ENCODE results near the gene EFCAB7. TPM values are rescaled to one million over a fixed set of nuclear protein-coding genes. Genes with fewer than 3 reads are reported as not detected.

The EFCAB7 gene
- polyA plus RNA-seq, 2 donors: 2.0 to 2.8 TPM

- no peaks in the 10 kb centered on the region for H3K9me3 ChIP-seq (ENCODE audit: control insufficient read depth in 2 of 2, insufficient read depth in 1 of 2, low read depth in 1 of 2, low read length in 1 of 2)
- no peaks in the 10 kb centered on the region for H3K4me1 ChIP-seq (ENCODE audit: control insufficient read depth in 2 of 2, insufficient read depth in 2 of 2, low read length in 1 of 2)
- H3K36me3 ChIP-seq (ENCODE audit: control insufficient read depth in 2 of 2, insufficient read depth in 2 of 2, low read length in 1 of 2): no peaks in the 10 kb centered on the region
- 96 to 97% methylated on average over 5 of the region's 5 CpGs for WGBS, 2 donors
- no peak overlapping the region for H3K27ac ChIP-seq (ENCODE audit: low read depth in 2 of 2, low read length in 1 of 2)
- H3K4me3 ChIP-seq (ENCODE audit: low read depth in 1 of 2, low read length in 2 of 2): no peak overlapping the region
- no peaks in the 10 kb centered on the region for H3K27me3 ChIP-seq (ENCODE audit: control insufficient read depth in 1 of 2, insufficient read depth in 2 of 2, low read length in 2 of 2)
Measured at GRCh38 chr1:63599799-63600198, 76.5 kb downstream of the EFCAB7 start.

DNA sequence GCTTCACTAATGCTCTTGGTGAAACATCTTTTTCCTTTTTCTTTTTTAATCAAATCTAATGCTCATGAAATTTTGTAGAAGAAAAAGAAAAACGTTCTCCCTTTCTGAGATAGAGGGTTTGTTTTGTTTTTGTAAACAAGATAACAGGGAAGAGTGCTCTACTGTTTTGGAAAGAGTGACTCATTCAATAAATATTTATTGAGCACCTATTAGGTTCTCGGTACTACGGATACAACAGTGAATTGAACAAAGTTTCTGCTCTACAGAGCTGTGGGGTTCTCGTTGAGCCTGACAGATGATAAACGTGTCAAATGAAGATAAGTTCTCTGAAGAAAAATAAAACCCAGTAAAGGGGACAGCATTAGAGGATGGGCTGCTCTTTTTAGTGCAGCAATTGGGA, 76.9 kb downstream of the EFCAB7 start:
- H3K4me1 ChIP-seq (ENCODE audit: control insufficient read depth in 2 of 2, insufficient read depth in 2 of 2, low read length in 1 of 2): no peaks in the 10 kb centered on the region
- H3K4me3 ChIP-seq (ENCODE audit: low read depth in 1 of 2, low read length in 2 of 2): no peak overlapping the region
- WGBS, 2 donors: 60 to 81% methylated on average over 5 of the region's 5 CpGs
- H3K9me3 ChIP-seq (ENCODE audit: control insufficient read depth in 2 of 2, insufficient read depth in 1 of 2, low read depth in 1 of 2, low read length in 1 of 2): no peaks in the 10 kb centered on the region
- H3K36me3 ChIP-seq (ENCODE audit: control insufficient read depth in 2 of 2, insufficient read depth in 2 of 2, low read length in 1 of 2): no peaks in the 10 kb centered on the region
- H3K27me3 ChIP-seq (ENCODE audit: control insufficient read depth in 1 of 2, insufficient read depth in 2 of 2, low read length in 2 of 2): no peaks in the 10 kb centered on the region
- H3K27ac ChIP-seq (ENCODE audit: low read depth in 2 of 2, low read length in 1 of 2): no peak overlapping the region

- Histone ChIP-seq H3K27ac (ENCODE audit: low read depth in 2 of 2, low read length in 1 of 2) (no peak overlapping the region), H3K27me3 (ENCODE audit: control insufficient read depth in 1 of 2, insufficient read depth in 2 of 2, low read length in 2 of 2) (no peaks in the 10 kb centered on the region), H3K4me3 (ENCODE audit: low read depth in 1 of 2, low read length in 2 of 2) (no peak overlapping the region), H3K9me3 (ENCODE audit: control insufficient read depth in 2 of 2, insufficient read depth in 1 of 2, low read depth in 1 of 2, low read length in 1 of 2) (no peaks in the 10 kb centered on the region), H3K36me3 (ENCODE audit: control insufficient read depth in 2 of 2, insufficient read depth in 2 of 2, low read length in 1 of 2) (no peaks in the 10 kb centered on the region), H3K4me1 (ENCODE audit: control insufficient read depth in 2 of 2, insufficient read depth in 2 of 2, low read length in 1 of 2) (no peaks in the 10 kb centered on the region)
- whole genome bisulfite sequencing, 2 donors: 84 to 86% methylated on average over 3 of the region's 3 CpGs
Measured at GRCh38 chr1:63601061-63601460, 77.7 kb downstream of the EFCAB7 start.

GRCh38 chr1:63601463-63601862, 78.1 kb downstream of the EFCAB7 start:
- no peaks in the 10 kb centered on the region for H3K9me3 ChIP-seq (ENCODE audit: control insufficient read depth in 2 of 2, insufficient read depth in 1 of 2, low read depth in 1 of 2, low read length in 1 of 2)
- 78 to 90% methylated on average over 4 of the region's 4 CpGs for WGBS, 2 donors
- no peaks in the 10 kb centered on the region for H3K4me1 ChIP-seq (ENCODE audit: control insufficient read depth in 2 of 2, insufficient read depth in 2 of 2, low read length in 1 of 2)
- H3K4me3 ChIP-seq (ENCODE audit: low read depth in 1 of 2, low read length in 2 of 2): no peak overlapping the region
- no peaks in the 10 kb centered on the region for H3K27me3 ChIP-seq (ENCODE audit: control insufficient read depth in 1 of 2, insufficient read depth in 2 of 2, low read length in 2 of 2)
- H3K27ac ChIP-seq (ENCODE audit: low read depth in 2 of 2, low read length in 1 of 2): no peak overlapping the region
- no peaks in the 10 kb centered on the region for H3K36me3 ChIP-seq (ENCODE audit: control insufficient read depth in 2 of 2, insufficient read depth in 2 of 2, low read length in 1 of 2)

- H3K4me3 ChIP-seq (ENCODE audit: low read depth in 1 of 2, low read length in 2 of 2): no peak overlapping the region
- no peak overlapping the region for H3K27ac ChIP-seq (ENCODE audit: low read depth in 2 of 2, low read length in 1 of 2)
- no peaks in the 10 kb centered on the region for H3K36me3 ChIP-seq (ENCODE audit: control insufficient read depth in 2 of 2, insufficient read depth in 2 of 2, low read length in 1 of 2)
- 98 to 100% methylated on average over 1 of the region's 1 CpG for WGBS, 2 donors
- no peaks in the 10 kb centered on the region for H3K9me3 ChIP-seq (ENCODE audit: control insufficient read depth in 2 of 2, insufficient read depth in 1 of 2, low read depth in 1 of 2, low read length in 1 of 2)
- no peaks in the 10 kb centered on the region for H3K27me3 ChIP-seq (ENCODE audit: control insufficient read depth in 1 of 2, insufficient read depth in 2 of 2, low read length in 2 of 2)
- H3K4me1 ChIP-seq (ENCODE audit: control insufficient read depth in 2 of 2, insufficient read depth in 2 of 2, low read length in 1 of 2): no peaks in the 10 kb centered on the region
Measured at GRCh38 chr1:63601912-63602311, 78.6 kb downstream of the EFCAB7 start.

- H3K27ac ChIP-seq (ENCODE audit: low read depth in 2 of 2, low read length in 1 of 2): no peak overlapping the region
- no peaks in the 10 kb centered on the region for H3K9me3 ChIP-seq (ENCODE audit: control insufficient read depth in 2 of 2, insufficient read depth in 1 of 2, low read depth in 1 of 2, low read length in 1 of 2)
- no peaks in the 10 kb centered on the region for H3K4me1 ChIP-seq (ENCODE audit: control insufficient read depth in 2 of 2, insufficient read depth in 2 of 2, low read length in 1 of 2)
- WGBS, 2 donors: 86 to 94% methylated on average over 5 of the region's 5 CpGs
- no peaks in the 10 kb centered on the region for H3K36me3 ChIP-seq (ENCODE audit: control insufficient read depth in 2 of 2, insufficient read depth in 2 of 2, low read length in 1 of 2)
- H3K27me3 ChIP-seq (ENCODE audit: control insufficient read depth in 1 of 2, insufficient read depth in 2 of 2, low read length in 2 of 2): no peaks in the 10 kb centered on the region
- H3K4me3 ChIP-seq (ENCODE audit: low read depth in 1 of 2, low read length in 2 of 2): no peak overlapping the region
Measured at GRCh38 chr1:63602629-63603028, 79.3 kb downstream of the EFCAB7 start.

DNA sequence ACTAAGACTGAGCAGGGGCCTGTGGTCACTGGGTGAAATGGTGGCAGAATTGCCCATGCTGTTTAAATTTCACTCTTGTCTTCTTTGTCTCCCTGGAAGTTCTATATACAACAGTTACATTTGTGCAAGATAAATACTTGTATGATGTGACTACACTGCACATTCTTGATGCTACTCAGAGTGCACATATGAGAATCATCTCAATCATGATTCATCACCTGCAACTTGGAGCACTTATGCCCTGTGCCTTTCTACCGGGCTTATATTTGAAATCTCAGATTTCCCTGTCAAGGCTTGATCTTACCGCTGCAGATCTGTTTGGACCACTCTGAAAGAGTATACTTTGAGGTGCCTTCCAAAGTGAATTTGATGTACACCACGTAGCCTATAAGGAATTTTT, 80.5 kb downstream of the EFCAB7 start:
- Histone ChIP-seq H3K4me3 (ENCODE audit: low read depth in 1 of 2, low read length in 2 of 2) (no peak overlapping the region), H3K27me3 (ENCODE audit: control insufficient read depth in 1 of 2, insufficient read depth in 2 of 2, low read length in 2 of 2) (no peaks in the 10 kb centered on the region), H3K36me3 (ENCODE audit: control insufficient read depth in 2 of 2, insufficient read depth in 2 of 2, low read length in 1 of 2) (no peaks in the 10 kb centered on the region), H3K9me3 (ENCODE audit: control insufficient read depth in 2 of 2, insufficient read depth in 1 of 2, low read depth in 1 of 2, low read length in 1 of 2) (no peaks in the 10 kb centered on the region), H3K27ac (ENCODE audit: low read depth in 2 of 2, low read length in 1 of 2) (no peak overlapping the region), H3K4me1 (ENCODE audit: control insufficient read depth in 2 of 2, insufficient read depth in 2 of 2, low read length in 1 of 2) (no peaks in the 10 kb centered on the region)
- 97 to 98% methylated on average over 3 of the region's 3 CpGs for WGBS, 2 donors

DNA sequence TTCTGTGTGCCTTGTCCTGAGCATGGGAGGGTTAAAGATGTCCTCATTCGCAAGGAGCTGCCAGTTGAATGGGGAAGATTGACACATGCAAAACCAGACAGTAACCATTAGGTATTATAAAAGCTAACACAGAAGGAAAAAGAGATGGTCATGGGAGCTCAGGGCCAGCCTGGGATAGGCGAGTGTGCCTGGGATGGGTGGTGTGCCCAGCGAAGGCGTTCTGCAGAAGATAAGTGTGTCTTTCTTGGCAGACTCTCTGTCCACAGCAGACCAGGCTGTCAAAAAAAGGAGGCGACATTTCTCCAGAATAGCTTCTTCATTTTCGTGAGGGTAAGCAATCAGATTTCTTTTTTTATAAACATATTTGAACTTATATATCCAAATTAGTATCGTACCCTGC, 84.0 kb downstream of the EFCAB7 start:
- H3K9me3 ChIP-seq (ENCODE audit: control insufficient read depth in 2 of 2, insufficient read depth in 1 of 2, low read depth in 1 of 2, low read length in 1 of 2): no peaks in the 10 kb centered on the region
- H3K27ac ChIP-seq (ENCODE audit: low read depth in 2 of 2, low read length in 1 of 2): no peak overlapping the region
- H3K27me3 ChIP-seq (ENCODE audit: control insufficient read depth in 1 of 2, insufficient read depth in 2 of 2, low read length in 2 of 2): no peaks in the 10 kb centered on the region
- H3K4me3 ChIP-seq (ENCODE audit: low read depth in 1 of 2, low read length in 2 of 2): no peak overlapping the region
- 96 to 98% methylated on average over 7 of the region's 7 CpGs for WGBS, 2 donors
- H3K36me3 ChIP-seq (ENCODE audit: control insufficient read depth in 2 of 2, insufficient read depth in 2 of 2, low read length in 1 of 2): no peaks in the 10 kb centered on the region
- no peaks in the 10 kb centered on the region for H3K4me1 ChIP-seq (ENCODE audit: control insufficient read depth in 2 of 2, insufficient read depth in 2 of 2, low read length in 1 of 2)

GRCh38 chr1:63611231-63611630, 87.9 kb downstream of the EFCAB7 start:
- Histone ChIP-seq H3K4me3 (ENCODE audit: low read depth in 1 of 2, low read length in 2 of 2) (no peak overlapping the region), H3K36me3 (ENCODE audit: control insufficient read depth in 2 of 2, insufficient read depth in 2 of 2, low read length in 1 of 2) (no peaks in the 10 kb centered on the region), H3K9me3 (ENCODE audit: control insufficient read depth in 2 of 2, insufficient read depth in 1 of 2, low read depth in 1 of 2, low read length in 1 of 2) (no peaks in the 10 kb centered on the region), H3K27ac (ENCODE audit: low read depth in 2 of 2, low read length in 1 of 2) (no peak overlapping the region), H3K4me1 (ENCODE audit: control insufficient read depth in 2 of 2, insufficient read depth in 2 of 2, low read length in 1 of 2) (no peaks in the 10 kb centered on the region), H3K27me3 (ENCODE audit: control insufficient read depth in 1 of 2, insufficient read depth in 2 of 2, low read length in 2 of 2) (no peaks in the 10 kb centered on the region)
- 78 to 86% methylated on average over 3 of the region's 3 CpGs for WGBS, 2 donors

DNA sequence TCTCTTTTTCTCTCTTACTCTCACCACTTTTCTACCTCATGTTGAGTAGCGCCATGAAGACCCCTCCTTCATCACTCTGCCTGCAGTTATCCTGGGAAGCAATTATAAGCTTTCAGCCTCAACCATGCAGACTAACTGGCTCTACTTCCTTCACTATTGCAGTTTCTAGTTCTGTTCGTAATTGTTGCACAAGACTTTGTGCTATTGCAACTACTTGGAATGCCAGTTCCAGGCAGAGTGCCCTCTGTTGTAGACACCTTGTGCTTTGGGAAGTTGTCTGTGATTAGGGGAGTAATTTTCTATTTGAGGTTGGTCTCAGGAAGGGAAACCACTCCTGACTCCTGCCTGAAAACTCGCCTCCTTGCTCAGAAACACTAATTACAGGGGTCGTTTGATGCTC, 89.2 kb downstream of the EFCAB7 start:
- 80 to 88% methylated on average over 4 of the region's 4 CpGs for WGBS, 2 donors
- Histone ChIP-seq H3K9me3 (ENCODE audit: control insufficient read depth in 2 of 2, insufficient read depth in 1 of 2, low read depth in 1 of 2, low read length in 1 of 2) (no peaks in the 10 kb centered on the region), H3K4me1 (ENCODE audit: control insufficient read depth in 2 of 2, insufficient read depth in 2 of 2, low read length in 1 of 2) (no peaks in the 10 kb centered on the region), H3K4me3 (ENCODE audit: low read depth in 1 of 2, low read length in 2 of 2) (no peak overlapping the region), H3K36me3 (ENCODE audit: control insufficient read depth in 2 of 2, insufficient read depth in 2 of 2, low read length in 1 of 2) (no peaks in the 10 kb centered on the region), H3K27ac (ENCODE audit: low read depth in 2 of 2, low read length in 1 of 2) (no peak overlapping the region), H3K27me3 (ENCODE audit: control insufficient read depth in 1 of 2, insufficient read depth in 2 of 2, low read length in 2 of 2) (no peaks in the 10 kb centered on the region)
